ENCODE results near the gene HDAC3. TPM values are rescaled to one million over a fixed set of nuclear protein-coding genes. Genes with fewer than 3 reads are reported as not detected.

HDAC3 gene
- total RNA-seq, 2 donors from 2014 or later, result 21.0 to 22.2 TPM

DNA sequence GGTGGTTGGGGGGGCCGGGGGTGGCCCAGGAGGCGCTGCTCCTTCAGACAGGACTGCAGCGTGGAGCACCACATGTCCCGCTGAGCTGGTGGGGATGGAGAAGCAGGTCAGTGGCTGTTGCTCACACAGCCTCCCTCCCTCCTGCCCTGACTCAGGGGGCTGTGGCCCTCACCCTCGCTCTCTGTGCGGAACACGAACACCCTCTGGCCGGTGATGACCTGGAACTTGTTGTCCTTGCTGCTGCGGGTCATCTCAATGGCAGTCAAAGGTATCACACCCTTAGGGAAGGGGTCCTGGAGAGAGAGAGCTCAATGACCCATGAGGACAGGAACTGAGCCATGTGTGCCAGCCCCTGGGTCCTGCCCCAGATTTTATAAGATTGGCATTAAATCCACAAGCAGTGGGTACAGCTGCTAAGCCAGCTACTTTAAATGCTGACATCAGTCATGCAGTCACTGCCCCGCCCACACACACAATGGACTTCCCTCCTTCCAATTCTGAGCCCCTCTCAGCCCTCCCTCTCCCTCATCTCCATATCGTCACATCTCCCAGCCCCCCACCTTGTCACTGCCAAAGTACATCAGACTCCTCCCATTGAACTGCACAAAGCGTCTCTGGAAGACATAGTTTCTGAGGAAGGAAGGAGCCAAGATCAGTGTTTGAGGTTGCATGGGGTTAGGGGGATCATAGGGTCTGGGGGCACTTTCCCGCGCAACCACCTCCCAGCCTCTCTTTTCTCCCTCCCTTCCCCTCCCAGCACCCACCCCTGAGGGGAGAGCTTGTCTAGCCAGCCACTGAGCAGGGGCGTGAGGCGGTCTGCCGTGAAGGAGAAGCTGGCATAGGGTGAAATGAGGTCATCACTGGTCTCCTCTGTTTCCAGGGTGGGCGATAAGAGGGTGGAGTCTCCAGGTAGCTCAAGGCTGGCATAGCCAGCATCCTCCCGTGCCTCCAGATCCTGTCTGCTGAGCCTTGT is 36.5 kb upstream of the HDAC3 start:
- no peak for TF ChIP-seq CTCF (IDR thresholded peaks at IDR 0.05)
- no peak overlapping the region for H3K4me3 ChIP-seq
- no peaks in the 10 kb centered on the region for H3K27me3 ChIP-seq
- H3K4me1 ChIP-seq, result no peaks in the 10 kb centered on the region
- DNase-seq (ENCODE audit: low spot score), result no peak
- no peaks in the 10 kb centered on the region for H3K9me3 ChIP-seq
- H3K36me3 ChIP-seq, result peaks cover 5% of the 10 kb centered on the region
- no peak overlapping the region for H3K27ac ChIP-seq

DNA sequence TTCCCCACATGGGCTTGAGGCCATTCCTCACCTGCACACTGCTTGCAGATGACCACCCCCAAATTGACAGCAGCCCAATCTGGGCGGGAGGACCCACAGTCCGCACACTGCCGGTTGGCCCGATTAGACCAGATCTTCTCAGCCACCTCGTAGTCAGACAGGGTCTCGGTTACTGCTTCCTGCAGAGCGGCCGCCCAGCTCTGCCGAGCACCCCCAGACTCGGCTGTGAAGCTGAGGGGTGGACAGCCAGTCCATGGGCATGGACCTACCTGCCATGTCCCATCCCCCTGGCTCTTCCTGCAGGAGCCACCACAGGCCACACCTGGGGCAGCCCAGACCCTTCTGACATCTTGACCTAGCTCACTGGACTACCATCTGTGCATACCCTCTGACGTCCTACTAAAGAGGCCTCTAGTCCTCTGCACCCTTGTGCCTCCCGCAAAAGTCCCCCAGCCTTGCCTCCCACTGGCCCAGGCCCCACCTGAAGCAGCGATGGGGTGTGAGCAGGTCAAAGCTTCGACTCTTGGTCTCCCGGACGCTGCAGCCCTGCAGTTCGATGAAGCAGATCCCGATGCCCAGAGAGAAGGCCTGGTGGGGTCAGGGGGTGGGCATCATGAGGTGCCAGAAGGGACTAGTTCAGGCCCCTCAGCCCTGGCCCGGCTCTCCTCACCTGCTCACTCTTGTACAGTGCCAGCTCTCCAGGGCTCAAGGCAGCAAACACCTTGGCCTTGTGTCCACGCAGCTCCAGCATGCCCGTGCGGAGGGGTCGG is 35.6 kb upstream of the HDAC3 start:
- H3K36me3 ChIP-seq, result peaks cover 5% of the 10 kb centered on the region
- H3K4me1 ChIP-seq, result no peaks in the 10 kb centered on the region
- TF ChIP-seq CTCF (IDR thresholded peaks at IDR 0.05), result no peak
- DNase-seq (ENCODE audit: low spot score), result no peak
- no peaks in the 10 kb centered on the region for H3K9me3 ChIP-seq
- no peaks in the 10 kb centered on the region for H3K27me3 ChIP-seq
- no peak overlapping the region for H3K4me3 ChIP-seq
- H3K27ac ChIP-seq, result no peak overlapping the region

DNA sequence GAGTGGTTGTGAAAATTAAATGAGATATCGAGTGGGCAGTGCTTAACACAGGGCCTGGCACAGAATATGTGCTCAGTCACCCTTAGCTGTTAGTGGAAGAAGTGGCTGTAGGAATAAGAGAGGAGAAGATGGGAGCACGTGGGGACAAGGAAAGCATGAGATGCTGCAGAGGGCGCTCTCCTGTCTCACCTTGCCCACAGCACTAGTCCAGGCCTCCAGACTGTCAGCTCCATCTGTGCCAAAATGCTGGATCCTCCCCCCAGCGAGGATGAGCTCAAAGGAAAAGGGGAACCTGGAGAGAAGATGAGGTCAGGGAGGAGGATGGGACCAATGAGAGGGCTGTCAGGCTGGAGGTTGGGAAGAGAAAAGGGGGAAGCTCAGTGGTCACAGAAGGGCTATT is 32.9 kb upstream of the HDAC3 start:
- H3K27me3 ChIP-seq, result no peaks in the 10 kb centered on the region
- H3K27ac ChIP-seq, result no peak overlapping the region
- DNase-seq (ENCODE audit: low spot score), result no peak
- H3K36me3 ChIP-seq, result peaks cover 5% of the 10 kb centered on the region
- no peaks in the 10 kb centered on the region for H3K9me3 ChIP-seq
- no peak for TF ChIP-seq CTCF (IDR thresholded peaks at IDR 0.05)
- peaks cover 0 to 5% of the 10 kb centered on the region in 2 donors for H3K4me1 ChIP-seq
- H3K4me3 ChIP-seq, result no peak overlapping the region

DNA sequence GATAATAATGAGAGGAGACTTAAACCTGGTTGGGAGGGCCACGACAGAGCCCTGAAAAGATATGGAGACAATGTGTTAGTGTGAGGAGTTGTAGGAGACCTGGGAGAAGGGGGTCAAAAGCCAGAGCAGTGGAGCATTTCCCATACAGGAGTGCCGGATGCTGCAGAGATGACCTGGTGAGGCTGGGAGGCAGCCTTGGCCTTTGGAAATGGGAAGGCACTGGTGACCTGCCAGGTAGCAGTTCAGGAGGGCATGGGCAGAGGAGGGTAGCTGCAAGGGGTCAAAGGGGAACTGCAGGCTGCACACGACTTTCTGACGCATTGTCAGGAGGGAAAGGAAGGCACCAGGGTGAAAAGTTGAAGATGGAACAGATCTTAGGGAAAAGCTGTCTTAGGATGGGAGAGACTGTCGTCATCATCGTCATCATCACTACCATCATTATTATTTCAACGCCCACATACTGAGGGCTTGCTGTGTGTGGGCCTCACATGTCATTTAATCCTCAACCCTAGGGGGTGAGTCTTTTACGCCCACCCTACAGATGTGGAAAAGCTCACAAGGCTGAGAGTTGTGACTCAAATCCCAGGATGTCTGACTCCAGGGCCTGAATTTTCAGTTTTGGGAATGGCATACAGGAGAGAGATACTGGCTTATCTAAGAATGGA is 32.1 kb upstream of the HDAC3 start:
- no peak for TF ChIP-seq CTCF (IDR thresholded peaks at IDR 0.05)
- no peaks in the 10 kb centered on the region for H3K9me3 ChIP-seq
- H3K4me3 ChIP-seq, result no peak overlapping the region
- peaks cover 5% of the 10 kb centered on the region for H3K36me3 ChIP-seq
- H3K27me3 ChIP-seq, result no peaks in the 10 kb centered on the region
- DNase-seq (ENCODE audit: low spot score), result no peak
- H3K4me1 ChIP-seq, result peaks cover 0 to 5% of the 10 kb centered on the region in 2 donors
- H3K27ac ChIP-seq, result no peak overlapping the region

DNA sequence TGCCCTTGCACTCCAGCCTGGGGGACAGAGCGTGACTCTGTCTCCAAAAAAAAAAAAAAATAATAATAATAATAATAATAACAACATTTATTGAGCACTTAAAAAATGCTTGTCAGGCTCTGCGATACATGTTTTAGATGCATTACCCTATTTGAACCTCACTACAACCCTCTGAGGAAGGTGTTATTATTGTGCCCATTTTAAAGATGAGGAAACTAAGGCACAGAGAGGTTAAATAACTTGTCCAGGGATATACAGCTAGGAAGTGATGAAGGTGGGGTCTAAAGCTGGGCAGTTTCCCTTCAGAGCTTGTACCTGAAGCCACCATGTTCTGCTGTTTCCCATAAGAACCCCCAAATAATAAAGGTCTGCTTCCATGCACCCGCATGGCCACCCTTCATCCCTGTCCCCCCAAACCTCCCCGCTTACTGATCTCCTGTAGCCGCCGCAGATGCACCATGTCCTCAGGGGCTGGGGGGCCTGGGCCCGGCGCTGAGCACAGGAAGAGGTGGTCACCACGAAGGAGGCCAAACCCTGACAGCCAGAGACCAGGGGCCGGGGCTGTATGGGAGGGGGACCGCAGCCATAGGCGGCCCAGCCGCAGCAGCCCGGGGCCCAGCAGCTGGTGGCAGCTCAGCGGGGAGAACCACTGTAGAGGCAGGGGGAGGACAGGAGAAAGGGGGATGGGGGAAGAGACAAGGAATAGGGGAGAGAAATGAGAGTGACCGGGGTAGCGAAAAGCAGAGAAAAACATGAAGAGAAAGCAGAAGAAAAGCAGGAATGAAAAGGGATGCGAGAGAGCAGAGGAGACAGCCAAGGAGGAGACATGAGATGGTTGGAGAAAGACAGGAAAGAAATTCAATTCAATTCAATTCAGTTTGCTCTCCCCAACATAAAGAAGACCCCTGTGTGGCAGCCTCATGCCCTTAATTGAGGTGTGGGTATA is 29.6 kb upstream of the HDAC3 start:
- H3K4me1 ChIP-seq, result peaks cover 0 to 5% of the 10 kb centered on the region in 2 donors
- H3K27ac ChIP-seq, result no peak overlapping the region
- no peaks in the 10 kb centered on the region for H3K27me3 ChIP-seq
- H3K4me3 ChIP-seq, result no peak overlapping the region
- H3K36me3 ChIP-seq, result peaks cover 5% of the 10 kb centered on the region
- no peak for TF ChIP-seq CTCF (IDR thresholded peaks at IDR 0.05)
- H3K9me3 ChIP-seq, result no peaks in the 10 kb centered on the region
- no peak for DNase-seq (ENCODE audit: low spot score)

All from right atrium auricular region (tissue), 2 donors.